ENCODE results near the gene MSL2.
"Not testable (repeated sequence)": the region's sequence is repeated elsewhere in the genome, so short reads cannot be mapped to it uniquely, and the experiment has no call there.

Gene MSL2

DNA sequence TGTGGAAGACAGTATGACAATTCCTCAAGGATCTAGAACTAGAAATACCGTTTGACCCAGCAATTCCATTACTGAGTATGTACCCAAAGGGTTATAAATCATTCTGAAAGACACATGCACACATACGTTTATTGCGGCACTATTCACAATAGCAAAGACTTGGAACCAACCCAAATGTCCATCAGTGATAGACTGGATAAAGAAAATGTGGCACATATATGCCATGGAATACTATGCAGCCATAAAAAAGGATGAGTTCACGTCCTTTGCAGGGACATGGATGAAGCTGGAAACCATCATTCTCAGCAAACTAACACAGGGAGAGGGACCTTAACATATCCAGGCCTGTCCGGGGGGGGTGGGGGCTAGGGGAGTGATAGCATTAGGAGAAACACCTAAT lies 76.4 kb downstream of the MSL2 start:
- H2AFZ ChIP-seq (ENCODE audit: low read length); H3K4me1 ChIP-seq (ENCODE audit: control insufficient read depth in 2 of 2, insufficient read depth in 1 of 2, low read depth in 1 of 2, low read length in 2 of 2); H3K9me3 ChIP-seq (replicated peaks in 1 of 2; ENCODE audit: control insufficient read depth in 2 of 2, insufficient read depth in 1 of 2, low read depth in 1 of 2, low read length in 2 of 2); H4K8ac ChIP-seq (ENCODE audit: low read depth, low read length); H3K14ac ChIP-seq (ENCODE audit: low read length); H3K23ac ChIP-seq (ENCODE audit: low read depth, low read length, poor library complexity); H3K27me3 ChIP-seq (ENCODE audit: control insufficient read depth in 3 of 3, insufficient read depth in 3 of 3, low read depth in 1 of 3, low read length in 3 of 3); H3K79me1 ChIP-seq (ENCODE audit: low read depth, low read length); H2BK15ac ChIP-seq (ENCODE audit: low read length); H3K9ac ChIP-seq (ENCODE audit: low read depth, low read length, poor library complexity); H3K36me3 ChIP-seq (replicated peaks in 1 of 2; ENCODE audit: control insufficient read depth in 2 of 2, insufficient read depth in 2 of 2, low read length in 2 of 2); H2BK120ac ChIP-seq (ENCODE audit: low read depth, low read length); H3K4me3 ChIP-seq (ENCODE audit: low read length in 2 of 2); H3K18ac ChIP-seq (ENCODE audit: low read length); H2BK12ac ChIP-seq (ENCODE audit: low read length); H3K4me2 ChIP-seq (ENCODE audit: insufficient read depth, low read length, poor library complexity, severe bottlenecking); DNase-seq (ENCODE audit: low spot score); H2BK5ac ChIP-seq (ENCODE audit: low read length); H2AK5ac ChIP-seq (ENCODE audit: low read depth, low read length); H3K4ac ChIP-seq (ENCODE audit: low read length); H4K91ac ChIP-seq (ENCODE audit: low read depth, low read length, poor library complexity); H3K27ac ChIP-seq (replicated peaks; ENCODE audit: low read length): not testable (repeated sequence)
- no CpG with 5 or more reads among the region's 5 CpGs for WGBS, 2 donors (ENCODE audit: extremely low coverage in 2 of 2, insufficient read length in 2 of 2, insufficient replicate concordance in 1 of 2)

DNA sequence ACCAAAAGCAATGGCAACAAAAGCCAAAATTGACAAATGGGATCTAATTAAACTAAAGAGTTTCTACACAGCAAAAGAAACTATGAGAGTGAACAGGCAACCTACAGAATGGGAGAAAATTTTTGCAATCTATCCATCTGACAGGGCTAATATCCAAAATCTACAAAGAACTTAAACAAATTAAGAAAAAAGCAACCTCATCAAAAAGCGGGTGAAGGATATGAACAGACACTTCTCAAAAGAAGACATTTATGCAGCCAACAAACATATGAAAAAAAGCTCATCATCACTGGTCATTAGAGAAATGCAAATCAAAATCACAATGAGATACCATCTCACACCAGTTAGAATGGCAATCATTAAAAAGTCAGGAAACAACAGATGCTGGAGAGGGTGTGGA lies 76.8 kb downstream of the MSL2 start:
- H2BK5ac ChIP-seq (ENCODE audit: low read length); H3K36me3 ChIP-seq (replicated peaks in 1 of 2; ENCODE audit: control insufficient read depth in 2 of 2, insufficient read depth in 2 of 2, low read length in 2 of 2); H3K79me1 ChIP-seq (ENCODE audit: low read depth, low read length); H3K27me3 ChIP-seq (ENCODE audit: control insufficient read depth in 3 of 3, insufficient read depth in 3 of 3, low read depth in 1 of 3, low read length in 3 of 3); H3K9me3 ChIP-seq (replicated peaks in 1 of 2; ENCODE audit: control insufficient read depth in 2 of 2, insufficient read depth in 1 of 2, low read depth in 1 of 2, low read length in 2 of 2); H3K4ac ChIP-seq (ENCODE audit: low read length); H2BK12ac ChIP-seq (ENCODE audit: low read length); H3K23ac ChIP-seq (ENCODE audit: low read depth, low read length, poor library complexity); H3K18ac ChIP-seq (ENCODE audit: low read length); H3K4me1 ChIP-seq (ENCODE audit: control insufficient read depth in 2 of 2, insufficient read depth in 1 of 2, low read depth in 1 of 2, low read length in 2 of 2); H2BK120ac ChIP-seq (ENCODE audit: low read depth, low read length); H2AK5ac ChIP-seq (ENCODE audit: low read depth, low read length); H4K8ac ChIP-seq (ENCODE audit: low read depth, low read length); H4K91ac ChIP-seq (ENCODE audit: low read depth, low read length, poor library complexity); H3K4me2 ChIP-seq (ENCODE audit: insufficient read depth, low read length, poor library complexity, severe bottlenecking); H3K27ac ChIP-seq (replicated peaks; ENCODE audit: low read length); H2BK15ac ChIP-seq (ENCODE audit: low read length); H2AFZ ChIP-seq (ENCODE audit: low read length); H3K9ac ChIP-seq (ENCODE audit: low read depth, low read length, poor library complexity); H3K14ac ChIP-seq (ENCODE audit: low read length); DNase-seq (ENCODE audit: low spot score); H3K4me3 ChIP-seq (ENCODE audit: low read length in 2 of 2): not testable (repeated sequence)
- WGBS, 2 donors (ENCODE audit: extremely low coverage in 2 of 2, insufficient read length in 2 of 2, insufficient replicate concordance in 1 of 2), result no CpG with 5 or more reads among the region's 1 CpG

DNA sequence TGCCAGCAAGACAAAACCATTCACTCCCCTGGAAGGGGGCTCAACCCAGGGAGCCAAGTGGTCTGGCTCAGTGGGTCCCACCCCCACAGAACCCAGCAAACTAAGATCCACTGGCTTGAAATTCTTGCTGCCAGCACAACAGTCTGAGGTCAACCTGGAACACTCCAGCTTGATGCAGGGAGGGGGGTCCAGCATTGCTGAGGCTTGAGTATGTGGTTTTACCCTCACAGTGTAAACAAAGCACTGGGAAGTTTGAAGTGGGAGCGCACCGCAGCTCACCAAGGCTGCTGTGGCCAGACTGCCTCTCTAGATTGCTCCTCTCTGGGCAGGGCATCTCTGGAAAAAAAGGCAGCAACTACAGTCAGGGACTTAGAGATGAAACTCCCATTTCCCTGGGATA lies 81.7 kb downstream of the MSL2 start:
- H2BK15ac ChIP-seq (ENCODE audit: low read length), result no peak overlapping the region
- H3K4me1 ChIP-seq (ENCODE audit: control insufficient read depth in 2 of 2, insufficient read depth in 1 of 2, low read depth in 1 of 2, low read length in 2 of 2), result no peaks in the 10 kb centered on the region
- H4K91ac ChIP-seq (ENCODE audit: low read depth, low read length, poor library complexity), result no peak overlapping the region
- no peak overlapping the region for H3K9ac ChIP-seq (ENCODE audit: low read depth, low read length, poor library complexity)
- no peak overlapping the region for H3K4me2 ChIP-seq (ENCODE audit: insufficient read depth, low read length, poor library complexity, severe bottlenecking)
- no peak overlapping the region for H2BK5ac ChIP-seq (ENCODE audit: low read length)
- no peak overlapping the region for H2AFZ ChIP-seq (ENCODE audit: low read length)
- peaks cover 7 to 15% of the 10 kb centered on the region in 2 donors for H3K9me3 ChIP-seq (replicated peaks in 1 of 2; ENCODE audit: control insufficient read depth in 2 of 2, insufficient read depth in 1 of 2, low read depth in 1 of 2, low read length in 2 of 2)
- H3K4ac ChIP-seq (ENCODE audit: low read length), result no peak overlapping the region
- no peak overlapping the region for H4K8ac ChIP-seq (ENCODE audit: low read depth, low read length)
- no CpG with 5 or more reads among the region's 2 CpGs for WGBS, 2 donors (ENCODE audit: extremely low coverage in 2 of 2, insufficient read length in 2 of 2, insufficient replicate concordance in 1 of 2)
- no peak overlapping the region for H2BK12ac ChIP-seq (ENCODE audit: low read length)
- no peaks in the 10 kb centered on the region for H3K79me1 ChIP-seq (ENCODE audit: low read depth, low read length)
- H3K23ac ChIP-seq (ENCODE audit: low read depth, low read length, poor library complexity), result no peak overlapping the region
- no peak overlapping the region for H2AK5ac ChIP-seq (ENCODE audit: low read depth, low read length)
- H3K27ac ChIP-seq (replicated peaks; ENCODE audit: low read length), result no peak overlapping the region
- no peak overlapping the region for H3K18ac ChIP-seq (ENCODE audit: low read length)
- peaks cover 4 to 20% of the 10 kb centered on the region in 2 donors for H3K36me3 ChIP-seq (replicated peaks in 1 of 2; ENCODE audit: control insufficient read depth in 2 of 2, insufficient read depth in 2 of 2, low read length in 2 of 2)
- no peaks in the 10 kb centered on the region for H3K27me3 ChIP-seq (ENCODE audit: control insufficient read depth in 3 of 3, insufficient read depth in 3 of 3, low read depth in 1 of 3, low read length in 3 of 3)
- H3K4me3 ChIP-seq (ENCODE audit: low read length in 2 of 2), result no peak overlapping the region
- H2BK120ac ChIP-seq (ENCODE audit: low read depth, low read length), result no peak overlapping the region
- no peak overlapping the region for H3K14ac ChIP-seq (ENCODE audit: low read length)
- DNase-seq (ENCODE audit: low spot score), result no peak

DNA sequence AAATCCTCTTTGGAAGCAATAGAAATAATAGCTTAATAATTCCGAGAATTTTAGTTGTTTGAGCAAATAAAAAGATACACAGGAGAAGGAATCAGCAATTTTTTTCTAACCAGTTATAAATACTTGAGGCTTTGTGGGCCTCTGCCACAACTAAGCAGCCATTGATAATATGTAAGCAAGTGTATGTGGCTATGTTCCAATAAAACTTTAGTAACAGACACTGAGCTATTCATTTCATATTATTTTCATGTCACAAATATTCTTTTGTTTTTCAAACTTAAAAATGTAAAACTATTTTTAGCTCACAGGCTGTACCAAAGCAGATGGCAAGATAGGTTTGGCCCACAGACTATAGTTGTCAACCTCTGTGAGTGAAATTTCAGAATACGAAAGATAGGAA lies 85.7 kb downstream of the MSL2 start:
- Histone ChIP-seq H3K14ac (ENCODE audit: low read length) (no peak overlapping the region), H3K36me3 (replicated peaks in 1 of 2; ENCODE audit: control insufficient read depth in 2 of 2, insufficient read depth in 2 of 2, low read length in 2 of 2) (peaks cover 4 to 29% of the 10 kb centered on the region in 2 donors), H3K18ac (ENCODE audit: low read length) (no peak overlapping the region), H3K4me2 (ENCODE audit: insufficient read depth, low read length, poor library complexity, severe bottlenecking) (no peak overlapping the region), H2BK120ac (ENCODE audit: low read depth, low read length) (no peak overlapping the region), H4K8ac (ENCODE audit: low read depth, low read length) (no peak overlapping the region), H3K4ac (ENCODE audit: low read length) (no peak overlapping the region), H3K9me3 (replicated peaks in 1 of 2; ENCODE audit: control insufficient read depth in 2 of 2, insufficient read depth in 1 of 2, low read depth in 1 of 2, low read length in 2 of 2) (peaks cover 7 to 15% of the 10 kb centered on the region in 2 donors), H3K4me3 (ENCODE audit: low read length in 2 of 2) (no peak overlapping the region), H4K91ac (ENCODE audit: low read depth, low read length, poor library complexity) (no peak overlapping the region), H3K23ac (ENCODE audit: low read depth, low read length, poor library complexity) (no peak overlapping the region), H2AK5ac (ENCODE audit: low read depth, low read length) (no peak overlapping the region), H3K4me1 (ENCODE audit: control insufficient read depth in 2 of 2, insufficient read depth in 1 of 2, low read depth in 1 of 2, low read length in 2 of 2) (no peaks in the 10 kb centered on the region), H2BK12ac (ENCODE audit: low read length) (no peak overlapping the region), H3K79me1 (ENCODE audit: low read depth, low read length) (no peaks in the 10 kb centered on the region), H2AFZ (ENCODE audit: low read length) (no peak overlapping the region), H3K27ac (replicated peaks; ENCODE audit: low read length) (no peak overlapping the region), H2BK5ac (ENCODE audit: low read length) (no peak overlapping the region), H3K27me3 (ENCODE audit: control insufficient read depth in 3 of 3, insufficient read depth in 3 of 3, low read depth in 1 of 3, low read length in 3 of 3) (no peaks in the 10 kb centered on the region), H3K9ac (ENCODE audit: low read depth, low read length, poor library complexity) (no peak overlapping the region), H2BK15ac (ENCODE audit: low read length) (no peak overlapping the region)
- no CpG with 5 or more reads among the region's 2 CpGs for WGBS, 2 donors (ENCODE audit: extremely low coverage in 2 of 2, insufficient read length in 2 of 2, insufficient replicate concordance in 1 of 2)
- no peak for DNase-seq (ENCODE audit: low spot score)

Data from neuronal stem cell (in vitro differentiated cells).